GM19452 (cell line): ENCODE measurements around the gene ABL2.
"Not testable (repeated sequence)": the region's sequence is repeated elsewhere in the genome, so short reads cannot be mapped to it uniquely, and the experiment has no call there.

Experiments
- ATAC-seq: cut with Tn5 transposase; IDR thresholded peaks from one replicate; pipeline ENCODE4 v1.9.1; 2021; ENCODE audit not compliant: unreplicated experiment

Gene ABL2

GRCh38 chr1:179217943-179218507 is 11.5 kb downstream of the ABL2 start:
- no peak for ATAC-seq

GRCh38 chr1:179213317-179213716 is 16.2 kb downstream of the ABL2 start:
- not testable (repeated sequence) for ATAC-seq

- ATAC-seq, result no peak
Measured at GRCh38 chr1:179208681-179209477, 20.6 kb downstream of the ABL2 start.

- no peak for ATAC-seq
Measured at GRCh38 chr1:179206812-179207211, 22.7 kb downstream of the ABL2 start.

- ATAC-seq, result no peak
Measured at GRCh38 chr1:179205284-179205683, 24.2 kb downstream of the ABL2 start.

GRCh38 chr1:179202161-179202560 is 27.3 kb downstream of the ABL2 start:
- no peak for ATAC-seq

- ATAC-seq, result no peak
Measured at GRCh38 chr1:179200586-179200985, 28.9 kb downstream of the ABL2 start.

GRCh38 chr1:179197690-179198297 is 31.7 kb downstream of the ABL2 start:
- no peak for ATAC-seq

GRCh38 chr1:179195857-179196256 is 33.6 kb downstream of the ABL2 start:
- ATAC-seq, result not testable (repeated sequence)

GRCh38 chr1:179195376-179195775 is 34.1 kb downstream of the ABL2 start:
- no peak for ATAC-seq

- no peak for ATAC-seq
Measured at GRCh38 chr1:179194068-179194537, 35.4 kb downstream of the ABL2 start.

- ATAC-seq, result no peak
Measured at GRCh38 chr1:179190861-179191260, 38.6 kb downstream of the ABL2 start.

GRCh38 chr1:179187735-179188471 is 41.6 kb downstream of the ABL2 start:
- no peak for ATAC-seq

GRCh38 chr1:179187043-179187442 is 42.4 kb downstream of the ABL2 start:
- ATAC-seq, result no peak

GRCh38 chr1:179184403-179184802 is 45.1 kb downstream of the ABL2 start:
- no peak for ATAC-seq

- no peak for ATAC-seq
Measured at GRCh38 chr1:179183857-179184256, 45.6 kb downstream of the ABL2 start.

GRCh38 chr1:179178950-179179349 is 50.5 kb downstream of the ABL2 start:
- no peak for ATAC-seq

GRCh38 chr1:179178183-179178582 is 51.3 kb downstream of the ABL2 start:
- ATAC-seq, result no peak

- no peak for ATAC-seq
Measured at GRCh38 chr1:179177615-179178014, 51.9 kb downstream of the ABL2 start.

GRCh38 chr1:179177182-179177581 is 52.3 kb downstream of the ABL2 start:
- no peak for ATAC-seq
